ENCODE measurements around the gene LRRC8E.
"Not testable (repeated sequence)": the region's sequence is repeated elsewhere in the genome, so short reads cannot be mapped to it uniquely, and the experiment has no call there.

LRRC8E gene

DNA sequence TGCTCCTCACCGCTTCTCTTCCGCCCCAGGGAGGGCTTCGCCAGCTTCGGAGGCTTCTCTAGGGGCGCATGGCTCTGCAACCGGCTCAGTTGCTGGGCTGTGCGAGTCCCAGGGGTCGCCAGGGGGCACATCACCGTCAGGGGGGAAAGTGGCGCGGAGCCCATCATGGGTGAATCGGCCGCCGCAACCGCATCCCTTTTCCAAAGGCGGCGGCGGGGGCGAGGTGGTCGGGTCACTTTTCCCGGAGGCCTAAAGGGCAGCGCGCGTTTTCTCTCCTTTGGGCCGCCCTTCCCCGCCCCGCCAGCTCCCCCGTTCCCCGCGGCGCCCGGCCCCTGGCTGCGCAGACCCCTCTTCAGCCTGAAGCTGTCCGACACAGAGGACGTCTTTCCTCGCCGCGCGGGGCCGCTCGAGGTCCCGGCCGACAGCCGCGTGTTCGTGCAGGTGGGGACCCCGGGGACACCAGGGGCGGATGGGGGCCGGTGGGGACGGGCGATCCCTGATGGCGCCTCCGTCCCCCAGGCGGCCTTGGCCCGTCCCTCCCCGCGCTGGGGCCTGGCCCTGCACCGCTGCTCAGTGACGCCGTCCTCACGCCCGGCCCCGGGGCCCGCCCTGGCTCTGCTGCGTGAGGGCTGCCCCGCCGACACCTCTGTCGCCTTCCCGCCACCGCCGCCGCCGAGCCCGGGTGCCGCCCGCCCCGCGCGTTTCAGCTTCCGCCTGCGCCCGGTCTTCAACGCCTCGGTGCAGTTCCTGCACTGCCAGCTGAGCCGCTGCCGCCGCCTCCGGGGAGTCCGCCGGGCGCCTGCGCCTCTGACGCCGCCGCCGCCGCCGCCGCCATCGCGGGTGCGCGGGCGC lies 28.0 kb downstream of the LRRC8E start:
- in situ Hi-C loops (cut with HindIII; ENCODE audit: low sequenced_read_pairs): no loop called here
- DNase-seq (ENCODE audit: low read depth): no peak
- TF ChIP-seq CTCF (IDR thresholded peaks at IDR 0.05; ENCODE audit: low read depth, low read length, missing control alignments): no peak
- peak overlapping the region; percentile 20 for H3K4me3 ChIP-seq (ENCODE audit: low read depth, low read length)

DNA sequence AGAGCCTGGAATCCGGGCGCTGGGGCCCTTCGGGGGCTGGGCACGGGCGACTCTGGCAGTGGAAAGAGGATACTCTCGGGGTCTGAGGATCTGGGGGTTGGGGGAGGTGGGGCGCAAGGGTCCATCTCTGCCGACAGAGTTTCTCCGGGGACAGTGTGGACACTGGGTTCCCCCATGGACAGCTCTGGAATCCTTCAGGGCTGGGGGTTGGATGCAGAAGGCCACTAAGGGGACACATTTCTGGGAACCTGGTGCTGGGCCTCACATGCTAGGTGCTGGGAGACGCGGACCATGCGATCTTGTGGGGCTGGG lies 28.6 kb downstream of the LRRC8E start:
- in situ Hi-C loops (cut with HindIII; ENCODE audit: low sequenced_read_pairs): no loop called here
- H3K4me3 ChIP-seq (ENCODE audit: low read depth, low read length): no peak overlapping the region
- no peak for TF ChIP-seq CTCF (IDR thresholded peaks at IDR 0.05; ENCODE audit: low read depth, low read length, missing control alignments)
- DNase-seq (ENCODE audit: low read depth): no peak

- no peak for DNase-seq (ENCODE audit: low read depth)
- TF ChIP-seq CTCF (IDR thresholded peaks at IDR 0.05; ENCODE audit: low read depth, low read length, missing control alignments): peak; percentile 74
- in situ Hi-C loops (cut with HindIII; ENCODE audit: low sequenced_read_pairs): no loop called here
- peak overlapping the region; percentile 5 for H3K4me3 ChIP-seq (ENCODE audit: low read depth, low read length)
These were observed 29.2 kb downstream of the LRRC8E start for GRCh38 chr19:7917267-7918061.

DNA sequence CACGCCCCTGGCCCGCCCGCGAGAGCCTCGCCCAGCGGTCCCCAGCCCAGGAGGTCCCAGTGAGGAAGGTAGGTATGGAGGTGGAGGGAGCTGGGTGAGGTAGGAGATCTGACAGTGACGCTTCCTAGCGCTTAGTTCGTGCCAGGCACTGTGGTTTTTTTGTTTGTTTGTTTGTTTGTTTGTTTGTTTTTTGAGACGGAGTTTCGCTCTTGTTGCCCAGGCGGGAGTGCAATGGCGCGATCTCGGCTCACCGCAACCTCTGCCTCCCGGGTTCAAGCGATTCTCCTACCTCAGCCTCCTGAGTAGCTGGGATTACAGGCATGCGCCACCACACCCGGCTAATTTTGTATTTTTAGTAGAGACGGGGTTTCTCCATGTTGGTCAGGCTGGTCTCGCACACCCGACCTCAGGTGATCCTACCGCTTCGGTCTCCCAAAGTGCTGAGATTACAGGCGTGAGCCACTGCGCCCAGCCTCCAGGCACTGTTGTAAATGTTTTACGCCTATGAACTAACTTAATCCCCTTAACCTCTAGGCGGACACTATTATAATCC lies 29.8 kb downstream of the LRRC8E start:
- in situ Hi-C loops (cut with HindIII; ENCODE audit: low sequenced_read_pairs): not testable (repeated sequence)
- H3K4me3 ChIP-seq (ENCODE audit: low read depth, low read length): peak overlapping the region; percentile 5

GRCh38 chr19:7918615-7919421 lies 30.5 kb downstream of the LRRC8E start:
- no peak for TF ChIP-seq CTCF (IDR thresholded peaks at IDR 0.05; ENCODE audit: low read depth, low read length, missing control alignments)
- in situ Hi-C loops (cut with HindIII; ENCODE audit: low sequenced_read_pairs): no loop called here
- DNase-seq (ENCODE audit: low read depth): no peak
- H3K4me3 ChIP-seq (ENCODE audit: low read depth, low read length): no peak overlapping the region

More for the DNA sequence above, 29.8 kb downstream of the LRRC8E start:
- DNase-seq (ENCODE audit: low read depth): not testable (repeated sequence)

DNA sequence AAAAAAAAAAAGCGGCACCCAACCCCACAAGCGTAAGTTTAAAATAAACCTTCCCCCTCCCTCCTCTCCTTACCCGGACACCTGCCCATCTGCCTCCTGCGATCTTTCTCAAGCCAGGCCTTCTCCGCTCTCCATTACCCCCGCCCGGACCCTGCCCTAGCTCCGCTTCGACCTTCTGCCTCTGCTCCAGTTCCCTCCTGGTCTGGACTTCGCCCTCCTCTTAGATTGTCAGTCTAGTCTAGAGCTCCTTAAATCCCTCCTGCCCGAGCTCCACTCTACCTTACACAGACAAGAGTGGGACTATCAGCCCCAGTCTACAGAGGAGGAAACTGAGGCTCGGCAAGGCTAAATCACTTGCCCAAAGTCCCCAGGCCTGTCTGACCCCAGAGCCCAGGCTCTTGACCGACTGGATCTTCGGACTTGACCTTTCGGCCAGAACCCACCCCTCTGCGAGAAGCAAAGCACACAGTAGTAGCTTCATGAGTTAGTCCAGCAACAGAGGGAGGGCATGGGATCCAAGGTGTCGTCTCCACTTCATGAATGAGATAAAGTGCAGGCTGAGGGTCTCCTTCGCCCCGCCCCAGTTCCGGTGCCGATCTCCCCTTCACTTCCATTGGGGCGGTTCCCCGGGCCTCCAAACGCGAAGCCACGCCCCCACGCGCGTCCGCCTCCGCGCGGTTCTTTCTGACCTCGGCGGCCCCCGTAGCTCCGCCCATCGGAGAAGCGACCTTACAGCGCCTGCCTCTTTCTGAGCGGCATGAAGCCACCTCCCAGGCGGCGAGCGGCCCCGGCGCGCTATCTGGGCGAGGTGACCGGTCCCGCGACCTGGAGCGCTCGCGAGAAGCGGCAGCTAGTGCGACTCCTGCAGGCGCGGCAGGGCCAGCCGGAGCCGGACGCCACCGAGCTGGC lies 31.6 kb downstream of the LRRC8E start, which contains the start of gene SNAPC2:
TSS of gene SNAPC2 (plus strand) at position 729 of the 909 bp plus-strand sequence. CDS start at position 758, 29 bp downstream.
- H3K4me3 ChIP-seq (ENCODE audit: low read depth, low read length): peak within 1 kb of the TSS; percentile 64
- peak; percentile 84 for DNase-seq (ENCODE audit: low read depth)
- TF ChIP-seq CTCF (IDR thresholded peaks at IDR 0.05; ENCODE audit: low read depth, low read length, missing control alignments): no peak
- in situ Hi-C loops (cut with HindIII; ENCODE audit: low sequenced_read_pairs): no loop called here

Data from astrocyte of the cerebellum (primary cell).